Keratinocyte (primary cell): ENCODE data around the gene LIN52.

Experiments
- CTCF ChIP-seq, 3 experiments: IDR thresholded peaks in 1 of 3; conservative IDR thresholded peaks in 1 of 3; optimal IDR thresholded peaks in 1 of 3; 2 replicates in 2 of 3; 3 replicates in 1 of 3; pipeline versions ENCODE3 to v1.5.1; 2011; ENCODE audit warnings: low read length in 3 of 3, mild to moderate bottlenecking in 3 of 3, moderate library complexity in 2 of 3, control low read depth in 1 of 3, inconsistent platforms in 1 of 3; ENCODE audit not compliant: insufficient read depth in 2 of 3; ENCODE audit errors: extremely low read depth in 1 of 3
- EZH2 ChIP-seq: IDR thresholded peaks from one replicate; pipeline ENCODE4 v1.6.1; 2012; ENCODE audit warnings: inconsistent platforms, mild to moderate bottlenecking, low read length, moderate library complexity

- no peak for TF ChIP-seq CTCF (optimal IDR thresholded peaks at IDR 0.05 in 1 of 3, IDR thresholded peaks at IDR 0.05 in 1 of 3, conservative IDR thresholded peaks at IDR 0.05 in 1 of 3; ENCODE audit: extremely low read depth in 1 of 3, insufficient read depth in 2 of 3, low read length in 3 of 3)
- no peak for TF ChIP-seq EZH2
Measured at GRCh38 chr14:74218462-74218861, 133.7 kb downstream of the LIN52 start.
